ENCODE results near the gene WDR72. TPM values are rescaled to one million over a fixed set of nuclear protein-coding genes. Genes with fewer than 3 reads are reported as not detected.

WDR72 gene
- total and polyA plus RNA-seq, 2 of the 13 experiments (the other 11 are each of a cell fraction or from before 2014, with no cell fraction given): 0.21 to 0.60 TPM

DNA sequence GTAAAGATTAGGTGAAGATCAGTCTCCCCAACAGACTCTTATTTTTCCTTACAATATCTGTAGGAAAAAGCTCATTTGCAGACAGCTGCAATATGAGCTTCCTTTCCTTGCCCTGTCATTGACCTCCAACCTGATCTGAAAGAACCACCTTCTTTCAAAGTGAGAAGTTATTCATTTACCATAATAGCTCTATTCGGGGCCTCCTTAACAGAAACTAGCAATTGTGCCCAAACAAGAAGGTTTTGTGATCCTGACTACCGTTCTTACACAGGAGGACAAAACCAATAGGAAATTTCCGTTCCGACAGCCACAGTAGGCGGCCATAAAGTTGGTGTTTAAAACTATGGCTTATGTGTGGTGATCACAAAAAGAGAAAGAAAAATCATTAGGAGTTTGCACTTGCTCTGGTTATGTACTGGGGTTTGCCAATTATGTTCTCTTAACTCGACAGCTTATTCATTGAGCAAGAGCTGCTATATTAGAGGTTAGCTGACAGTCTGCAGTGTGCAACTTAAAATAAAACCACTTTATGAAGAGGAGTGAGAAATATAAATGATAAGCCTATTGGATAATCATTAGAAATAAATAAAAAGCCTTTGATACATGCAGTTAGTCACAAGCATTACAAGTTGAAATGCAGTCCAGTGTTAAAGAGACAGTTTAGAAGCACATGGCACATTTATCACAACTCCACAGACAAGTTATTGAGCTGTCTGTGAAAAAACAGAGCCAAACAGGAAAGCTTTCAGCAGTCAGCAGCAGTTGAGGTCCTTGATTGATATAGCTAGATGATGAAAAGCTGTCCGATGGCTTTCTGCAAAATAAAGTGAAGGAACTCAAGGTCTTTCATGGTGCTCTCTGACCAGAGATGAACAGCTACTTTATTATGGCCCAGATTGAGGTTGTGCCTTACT is 199.8 kb downstream of the WDR72 start (continued):
- TF ChIP-seq BATF2 (CRISPR knock-in tag; IDR thresholded peaks at IDR 0.05) (no peak), ZNF33A (CRISPR knock-in tag; IDR thresholded peaks at IDR 0.05; ENCODE audit: borderline replicate concordance) (no peak), POLR2AphosphoS5 (IDR thresholded peaks at IDR 0.05; ENCODE audit: low read depth, low read length) (no peak), CREB1 (IDR thresholded peaks at IDR 0.05) (no peak), CREB1 (CRISPR knock-in tag; IDR thresholded peaks at IDR 0.05) (peak; percentile 34; the same call in 1 of the 2 replicates), SIX4 (CRISPR knock-in tag; IDR thresholded peaks at IDR 0.05) (peak; percentile 90; the same call in 1 of the 2 replicates), RARG (CRISPR knock-in tag; IDR thresholded peaks at IDR 0.05; ENCODE audit: low read depth) (no peak), NR2F1 (CRISPR knock-in tag; IDR thresholded peaks at IDR 0.05) (peak in 1 of 2 experiments; percentile 28; a peak in 1 of 4 replicates), ZNF280D (CRISPR knock-in tag; IDR thresholded peaks at IDR 0.05) (no peak), ZBTB7B (CRISPR knock-in tag; IDR thresholded peaks at IDR 0.05) (no peak), ZNF124 (CRISPR knock-in tag; IDR thresholded peaks at IDR 0.05) (no peak), CENPX (CRISPR knock-in tag; IDR thresholded peaks at IDR 0.05) (no peak), SIX1 (CRISPR knock-in tag; IDR thresholded peaks at IDR 0.05; ENCODE audit: borderline replicate concordance) (no peak), ZNF768 (CRISPR knock-in tag; IDR thresholded peaks at IDR 0.05) (no peak), PLRG1 (conservative IDR thresholded peaks at IDR 0.05) (no peak), KAT2B (IDR thresholded peaks at IDR 0.05; ENCODE audit: borderline replicate concordance, low read depth, low read length) (no peak), THAP8 (CRISPR knock-in tag; IDR thresholded peaks at IDR 0.05; ENCODE audit: borderline replicate concordance) (no peak), FOXJ3 (CRISPR knock-in tag; IDR thresholded peaks at IDR 0.05; ENCODE audit: borderline replicate concordance) (peak; percentile 37; the same call in 1 of the 2 replicates), TBX2 (CRISPR knock-in tag; IDR thresholded peaks at IDR 0.05; ENCODE audit: borderline replicate concordance) (peak; percentile 78), ZMYM4 (CRISPR knock-in tag; IDR thresholded peaks at IDR 0.05) (peak; percentile 84; the same call in 1 of the 2 replicates), ZNF563 (CRISPR knock-in tag; IDR thresholded peaks at IDR 0.05) (no peak)
- TF ChIP-seq, protein P1, sequence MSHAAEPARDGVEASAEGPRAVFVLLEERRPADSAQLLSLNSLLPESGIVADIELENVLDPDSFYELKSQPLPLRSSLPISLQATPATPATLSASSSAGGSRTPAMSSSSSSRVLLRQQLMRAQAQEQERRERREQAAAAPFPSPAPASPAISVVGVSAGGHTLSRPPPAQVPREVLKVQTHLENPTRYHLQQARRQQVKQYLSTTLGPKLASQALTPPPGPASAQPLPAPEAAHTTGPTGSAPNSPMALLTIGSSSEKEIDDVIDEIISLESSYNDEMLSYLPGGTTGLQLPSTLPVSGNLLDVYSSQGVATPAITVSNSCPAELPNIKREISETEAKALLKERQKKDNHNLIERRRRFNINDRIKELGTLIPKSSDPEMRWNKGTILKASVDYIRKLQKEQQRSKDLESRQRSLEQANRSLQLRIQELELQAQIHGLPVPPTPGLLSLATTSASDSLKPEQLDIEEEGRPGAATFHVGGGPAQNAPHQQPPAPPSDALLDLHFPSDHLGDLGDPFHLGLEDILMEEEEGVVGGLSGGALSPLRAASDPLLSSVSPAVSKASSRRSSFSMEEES (CRISPR knock-in tag; IDR thresholded peaks at IDR 0.05): no peak
- TF ChIP-seq, protein P2, sequence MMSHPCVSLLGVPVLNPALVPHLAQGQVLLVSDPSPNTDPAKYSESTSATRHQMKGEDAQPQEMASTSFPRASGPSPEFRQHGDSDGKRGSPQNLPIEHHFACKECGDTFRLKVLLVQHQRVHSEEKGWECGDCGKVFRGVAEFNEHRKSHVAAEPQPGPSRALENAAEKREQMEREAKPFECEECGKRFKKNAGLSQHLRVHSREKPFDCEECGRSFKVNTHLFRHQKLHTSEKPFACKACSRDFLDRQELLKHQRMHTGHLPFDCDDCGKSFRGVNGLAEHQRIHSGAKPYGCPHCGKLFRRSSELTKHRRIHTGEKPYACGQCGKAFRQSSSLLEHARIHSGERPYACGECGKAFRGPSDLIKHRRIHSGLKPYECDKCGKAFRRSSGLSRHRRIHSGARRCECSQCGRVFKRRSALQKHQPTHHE (CRISPR knock-in tag; IDR thresholded peaks at IDR 0.05; ENCODE audit: borderline replicate concordance): no peak

All from HepG2 (cell line).